Effector memory CD4-positive, alpha-beta T cell (primary cell): ENCODE data around the gene CUL4B.
A peak's percentile ranks its signal among the peaks of the same experiment; 100 is the strongest.
"Not testable (repeated sequence)": the region's sequence is repeated elsewhere in the genome, so short reads cannot be mapped to it uniquely, and the experiment has no call there.

ENCODE experiments used
- DNase-seq, 3 donors: peaks; one replicate each; pipeline ENCODE4 v3.0.0-alpha.2; 2020
- H3K27ac ChIP-seq: 2 replicates; pipeline ENCODE4 v1.7.0; 2013; ENCODE audit warnings: mild to moderate bottlenecking, low read length, moderate library complexity; ENCODE audit not compliant: insufficient read depth, poor library complexity, severe bottlenecking
- H3K27me3 ChIP-seq: replicated peaks from 2 replicates; pipeline ENCODE4 v1.7.0; 2013; ENCODE audit warnings: mild to moderate bottlenecking, low read length; ENCODE audit not compliant: insufficient read depth, control insufficient read depth, poor library complexity, severe bottlenecking
- H3K36me3 ChIP-seq: 2 replicates; pipeline ENCODE4 v1.7.0; 2013; ENCODE audit warnings: mild to moderate bottlenecking, low read length, moderate library complexity; ENCODE audit not compliant: control insufficient read depth, insufficient read depth
- H3K4me1 ChIP-seq: 2 replicates; pipeline ENCODE4 v1.7.0; 2013; ENCODE audit warnings: low read length, mild to moderate bottlenecking; ENCODE audit not compliant: control insufficient read depth, insufficient read depth, poor library complexity, severe bottlenecking
- H3K4me3 ChIP-seq: 2 replicates; pipeline ENCODE4 v1.7.0; 2013; ENCODE audit warnings: low read length, low read depth, mild to moderate bottlenecking; ENCODE audit not compliant: insufficient read depth, poor library complexity, severe bottlenecking
- H3K9me3 ChIP-seq: 2 replicates; pipeline ENCODE4 v1.7.0; 2013; ENCODE audit warnings: mild to moderate bottlenecking, low read length, moderate library complexity; ENCODE audit not compliant: control insufficient read depth
- total RNA-seq, 3 donors: gene quantifications; one replicate each; lab custom pipeline; 2026; lab: John Stamatoyannopoulos, UW

CUL4B gene
- 60.6 to 74.9 (median 73.7) reads per million in 3 donors for total RNA-seq

DNA sequence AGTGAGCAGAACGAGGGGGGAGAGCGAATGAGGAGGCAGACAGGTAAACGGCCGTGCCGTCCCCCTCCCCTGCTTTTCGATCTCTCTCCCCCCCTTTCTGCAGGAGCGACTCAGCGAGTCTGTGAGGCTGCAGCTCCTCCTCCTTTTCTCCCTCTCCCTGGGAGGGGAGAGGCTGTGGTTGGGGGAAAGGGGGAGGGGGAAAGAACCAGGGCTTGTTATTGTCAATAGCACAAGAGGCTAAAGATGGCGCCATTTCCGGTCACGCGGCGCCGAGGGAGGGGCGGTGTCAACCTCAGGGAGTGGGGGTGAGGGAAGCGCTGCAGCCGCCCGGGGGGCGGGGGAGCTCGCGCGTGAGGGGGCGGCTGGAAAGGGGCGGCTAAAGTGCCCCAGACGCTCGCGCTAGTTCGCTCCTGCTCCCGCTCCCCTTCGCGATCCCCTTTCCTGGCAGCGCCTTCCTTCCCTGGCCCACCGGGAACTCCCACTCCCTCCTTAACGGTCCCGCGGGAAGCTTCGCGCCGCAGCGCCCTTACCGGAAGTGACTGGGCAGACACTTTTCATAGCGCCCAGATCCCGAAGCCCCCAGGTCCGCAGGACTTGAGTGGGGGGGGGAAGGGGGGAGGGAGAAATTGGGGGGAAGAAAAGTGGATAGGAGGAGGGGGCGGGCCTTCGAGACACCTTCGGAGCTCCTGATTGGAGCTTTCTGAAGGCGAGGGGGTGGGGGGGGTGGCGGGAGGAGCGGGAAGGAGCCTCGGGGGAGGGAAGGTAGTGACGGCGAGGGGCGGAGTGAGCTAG is at the start of gene CUL4B:
Gene CUL4B, minus strand, starts transcription at position 121 of the 792 bp plus-strand sequence. CDS start 324 bp downstream, outside the sequence.
- peak within 1 kb of the TSS; percentile 97 for H3K27ac ChIP-seq
- H3K4me1 ChIP-seq = peaks cover 4% of the 10 kb centered on the region
- DNase-seq = peak; percentile 88 to 90 (median 89)
- no peaks in the 10 kb centered on the region for H3K36me3 ChIP-seq
- H3K27me3 ChIP-seq = no peaks in the 10 kb centered on the region
- peak within 1 kb of the TSS; percentile 87 for H3K4me3 ChIP-seq
- H3K9me3 ChIP-seq = no peaks in the 10 kb centered on the region

DNA sequence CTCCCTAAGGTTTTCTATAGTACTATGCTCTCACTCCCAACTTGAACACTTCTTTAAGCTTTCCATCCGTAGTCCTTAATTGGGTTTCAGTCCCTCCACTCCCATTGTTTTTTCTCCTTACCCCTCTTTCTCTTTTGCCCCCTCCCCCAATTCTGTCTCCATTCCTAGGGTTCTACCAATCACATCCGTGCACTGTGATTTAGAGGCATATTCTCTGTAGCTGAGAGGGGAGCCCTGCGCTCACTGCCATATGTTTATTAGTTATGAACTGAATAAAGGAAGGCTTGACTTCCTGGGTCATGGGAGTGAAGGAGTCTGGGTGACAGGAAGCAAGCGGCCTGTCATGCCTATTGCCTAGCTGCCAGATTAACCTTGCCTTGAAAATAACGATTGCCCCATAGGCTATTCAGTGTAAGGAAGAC is 43.6 kb upstream of the CUL4B start:
- peak in 2 of 3 donors; percentile 18 to 22 for DNase-seq
- Histone ChIP-seq H3K4me3 (peak overlapping the region; percentile 69), H3K36me3 (no peaks in the 10 kb centered on the region), H3K27me3 (no peaks in the 10 kb centered on the region), H3K4me1 (peaks cover 3% of the 10 kb centered on the region), H3K27ac (peak overlapping the region; percentile 81), H3K9me3 (no peaks in the 10 kb centered on the region)

DNA sequence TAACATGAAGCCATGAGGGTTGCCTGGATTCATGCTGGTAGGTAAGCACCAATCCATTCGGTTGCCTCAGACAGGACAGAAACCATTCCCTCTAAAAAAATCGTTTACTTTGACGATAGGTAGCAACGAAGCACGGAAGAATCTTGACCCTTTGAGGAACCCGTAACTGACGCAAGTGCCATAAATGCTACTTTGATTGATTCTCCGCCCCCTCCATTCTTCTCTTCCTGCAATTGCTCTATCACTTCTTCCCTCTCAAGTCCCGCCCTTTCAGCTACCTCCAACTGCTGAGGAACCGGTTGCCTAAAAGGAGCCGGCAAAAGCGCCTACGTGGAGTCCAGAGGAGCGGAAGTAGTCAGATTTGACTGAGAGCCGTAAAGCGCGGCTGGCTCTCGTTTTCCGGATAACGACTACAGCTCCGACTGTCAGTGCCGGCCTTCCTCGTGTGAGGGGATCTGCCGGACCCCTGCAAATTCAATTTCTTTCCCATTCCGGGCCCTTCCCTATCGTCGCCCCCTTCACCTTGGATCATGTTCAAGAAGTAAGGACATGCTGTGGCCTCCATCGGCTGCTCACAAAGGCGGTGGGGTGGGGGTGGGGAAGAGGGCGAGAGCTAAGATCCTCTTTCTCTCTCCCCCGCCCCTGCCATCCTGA is 43.1 kb upstream of the CUL4B start, which contains the start of gene MCTS1:
Gene MCTS1, plus strand, starts transcription at position 395 of the 654 bp plus-strand sequence. Its CDS starts 136 bp downstream, at position 531.
- peak; percentile 63 to 75 (median 70) for DNase-seq
- H3K4me3 ChIP-seq = peak within 1 kb of the TSS; percentile 69
- peak within 1 kb of the TSS; percentile 81 for H3K27ac ChIP-seq
- H3K9me3 ChIP-seq = no peaks in the 10 kb centered on the region
- no peaks in the 10 kb centered on the region for H3K36me3 ChIP-seq
- peaks cover 3% of the 10 kb centered on the region for H3K4me1 ChIP-seq
- H3K27me3 ChIP-seq = no peaks in the 10 kb centered on the region

DNA sequence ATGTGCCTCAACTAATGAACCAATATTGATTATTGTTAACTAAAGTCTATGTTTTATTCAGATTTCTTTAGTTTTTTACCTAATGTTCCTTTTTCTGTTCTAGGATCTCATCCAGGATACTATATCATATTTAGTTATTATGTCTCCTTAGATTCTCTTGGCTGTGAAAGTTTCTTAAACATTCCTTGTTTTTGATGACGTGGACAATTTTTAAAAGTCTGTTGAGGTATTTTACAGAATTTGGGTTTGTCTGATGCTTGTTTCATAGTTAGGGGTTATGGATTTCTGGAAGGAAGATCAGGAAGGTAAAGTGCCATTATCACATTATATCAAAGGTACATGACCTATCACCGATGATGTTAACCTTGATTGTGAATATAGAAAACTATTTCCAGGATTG is 24.9 kb upstream of the CUL4B start:
- no peak for DNase-seq
- no peaks in the 10 kb centered on the region for H3K4me1 ChIP-seq

DNA sequence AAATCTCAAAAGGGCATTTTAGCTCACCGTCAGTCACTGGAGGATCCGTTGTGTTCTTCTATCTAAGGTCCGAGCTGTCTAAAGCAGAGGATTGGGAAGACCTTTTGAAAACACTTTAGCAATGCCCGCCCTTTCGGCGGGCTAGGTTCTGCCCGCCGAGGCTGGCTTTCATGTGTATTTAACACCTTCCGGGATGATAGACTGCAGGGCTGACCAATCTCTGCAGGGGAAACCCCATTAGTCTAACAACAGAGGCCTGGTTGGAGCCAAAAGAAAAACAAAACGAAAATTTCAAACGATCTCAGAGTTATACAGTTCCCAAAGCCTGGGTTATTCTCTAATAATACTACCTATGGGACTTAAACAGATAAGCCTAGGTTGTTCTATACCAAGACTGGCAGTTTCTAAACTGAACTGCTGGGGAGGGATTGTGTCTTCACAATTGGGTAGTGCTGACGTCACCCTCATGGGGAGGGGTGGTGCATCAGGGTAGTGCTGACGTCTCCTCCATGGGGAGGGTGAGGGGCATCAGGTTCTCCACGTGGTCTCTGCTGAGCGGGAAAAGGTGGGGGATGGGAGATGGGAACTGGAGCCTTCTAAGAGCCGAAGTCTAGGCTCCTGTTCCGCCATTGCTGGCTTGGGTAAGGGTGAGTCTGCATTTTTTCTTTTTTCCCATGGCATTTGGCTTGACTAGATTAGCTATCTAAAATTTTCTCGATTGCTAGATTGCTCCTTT is 14.8 kb upstream of the CUL4B start:
- DNase-seq = no peak
- H3K27ac ChIP-seq = no peak overlapping the region
- H3K4me1 ChIP-seq = no peaks in the 10 kb centered on the region
- H3K9me3 ChIP-seq = no peaks in the 10 kb centered on the region
- no peaks in the 10 kb centered on the region for H3K27me3 ChIP-seq
- H3K36me3 ChIP-seq = no peaks in the 10 kb centered on the region
- H3K4me3 ChIP-seq = no peak overlapping the region

More for the DNA sequence above, 24.9 kb upstream of the CUL4B start:
- H3K27me3 ChIP-seq = no peaks in the 10 kb centered on the region
- H3K9me3 ChIP-seq = no peaks in the 10 kb centered on the region
- H3K27ac ChIP-seq = no peak overlapping the region
- no peak overlapping the region for H3K4me3 ChIP-seq
- H3K36me3 ChIP-seq = no peaks in the 10 kb centered on the region

DNA sequence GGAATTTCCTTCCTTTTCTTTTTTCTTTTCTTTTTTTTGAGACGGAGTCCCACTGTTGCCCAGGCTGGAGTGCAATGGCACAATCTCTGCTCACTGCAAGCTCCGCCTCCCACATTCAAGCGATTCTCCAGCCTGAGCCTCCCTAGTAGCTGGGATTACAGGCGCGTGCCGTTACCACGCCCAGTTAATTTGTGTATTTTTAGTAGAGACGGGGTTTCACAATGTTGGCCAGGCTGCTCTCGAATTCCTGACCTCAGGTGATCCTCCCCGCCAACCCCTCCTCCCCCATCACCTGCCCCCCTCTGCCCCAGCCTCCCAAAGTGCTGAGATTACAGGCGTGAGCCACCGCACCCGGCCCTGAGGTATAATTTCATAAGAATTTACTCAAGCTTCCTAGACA is 13.0 kb upstream of the CUL4B start:
- DNase-seq, H3K27ac ChIP-seq, H3K4me1 ChIP-seq, H3K4me3 ChIP-seq, H3K36me3 ChIP-seq, H3K27me3 ChIP-seq, H3K9me3 ChIP-seq: not testable (repeated sequence)

DNA sequence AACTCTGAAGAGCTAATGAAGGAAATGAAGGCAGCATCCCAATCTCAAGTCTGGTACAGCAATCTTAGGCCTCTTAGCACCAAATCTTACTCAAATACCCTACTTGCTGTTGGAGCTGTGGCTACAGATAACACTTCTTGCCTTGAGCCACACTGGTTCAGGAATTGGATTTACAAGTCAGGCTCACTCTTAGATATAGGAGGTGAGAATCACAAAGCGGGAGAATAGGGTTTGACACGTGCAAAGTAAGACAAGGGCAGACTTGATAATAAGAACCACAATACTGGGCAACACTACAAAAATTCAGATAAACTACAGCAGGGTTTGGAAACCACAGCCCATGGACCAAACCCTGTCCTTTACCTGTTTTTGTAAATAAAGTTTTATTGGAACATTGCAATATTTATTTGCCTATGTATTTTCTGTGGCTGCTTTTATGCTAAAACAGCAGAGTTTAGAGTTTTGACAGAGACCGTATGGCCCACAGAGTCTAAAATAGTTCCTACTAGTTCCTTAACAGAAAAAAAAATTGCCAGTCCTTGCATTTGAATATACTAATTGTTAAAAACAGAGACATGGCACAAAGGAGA is 9.3 kb upstream of the CUL4B start:
- Histone ChIP-seq H3K4me1 (no peaks in the 10 kb centered on the region), H3K27me3 (no peaks in the 10 kb centered on the region), H3K4me3 (no peak overlapping the region), H3K36me3 (no peaks in the 10 kb centered on the region), H3K9me3 (no peaks in the 10 kb centered on the region), H3K27ac (no peak overlapping the region)
- DNase-seq = no peak

DNA sequence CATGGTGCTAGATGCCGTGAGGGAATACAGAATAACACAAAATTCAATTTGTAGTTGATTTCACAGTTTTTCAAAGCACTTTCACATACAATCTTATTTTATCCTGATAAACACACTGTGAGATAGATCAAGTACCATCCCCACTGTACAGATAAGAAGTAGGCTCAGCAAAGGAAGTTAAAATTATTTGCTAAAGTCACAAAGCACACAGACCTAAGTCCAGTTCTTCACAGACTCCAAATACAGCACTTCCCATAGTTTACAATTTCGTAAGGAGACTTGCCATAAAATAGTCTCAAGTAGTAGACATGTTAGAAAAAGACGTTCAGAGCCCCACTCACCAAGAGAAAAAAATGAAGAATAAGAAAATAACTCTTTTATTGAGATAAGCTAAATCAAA is 7.8 kb upstream of the CUL4B start:
- Histone ChIP-seq H3K4me3 (no peak overlapping the region), H3K36me3 (no peaks in the 10 kb centered on the region), H3K4me1 (no peaks in the 10 kb centered on the region), H3K27ac (no peak overlapping the region), H3K9me3 (no peaks in the 10 kb centered on the region), H3K27me3 (no peaks in the 10 kb centered on the region)
- DNase-seq = no peak

DNA sequence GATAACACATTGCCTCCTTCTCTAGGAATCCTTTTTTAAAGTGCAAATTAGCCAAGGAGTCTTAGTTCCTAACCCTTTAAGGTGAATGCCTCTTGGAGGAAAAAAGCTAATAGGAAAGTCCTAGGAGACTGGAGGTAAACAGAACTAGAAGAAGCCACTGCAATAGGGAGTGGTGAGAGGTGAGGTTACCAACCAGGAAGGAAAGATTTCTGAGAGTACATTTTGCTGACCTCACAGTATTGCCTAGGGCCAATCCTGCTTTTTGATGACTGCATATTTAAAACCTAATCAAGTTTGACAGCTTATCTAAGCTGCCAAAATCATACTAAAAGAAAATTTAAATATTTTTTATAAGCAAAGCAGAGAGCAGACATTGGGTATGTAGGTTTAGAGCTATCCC is 7.3 kb upstream of the CUL4B start:
- H3K4me3 ChIP-seq = no peak overlapping the region
- no peaks in the 10 kb centered on the region for H3K27me3 ChIP-seq
- H3K36me3 ChIP-seq = no peaks in the 10 kb centered on the region
- H3K9me3 ChIP-seq = no peaks in the 10 kb centered on the region
- no peaks in the 10 kb centered on the region for H3K4me1 ChIP-seq
- H3K27ac ChIP-seq = no peak overlapping the region
- no peak for DNase-seq
